Ovary (tissue), 3 donors: Measurements from ENCODE around the gene AMER3.

Experiments used
- CTCF ChIP-seq, 3 donors: fragments of 450-650 bp in 2 of 3; fragments of 200-600 bp in 1 of 3; IDR thresholded peaks; one replicate each; pipeline versions ENCODE4 v1.5.1 to v1.8.0; 2016 to 2022; ENCODE audit warnings: antibody characterized with exemption in 3 of 3, mild to moderate bottlenecking in 1 of 3
- EP300 ChIP-seq: sonication (generic); formaldehyde crosslinking; IDR thresholded peaks from one replicate; pipeline ENCODE4 v1.6.1; 2017; ENCODE audit warnings: antibody characterized with exemption
- POLR2A ChIP-seq: fragments of 450-650 bp; IDR thresholded peaks from one replicate; pipeline ENCODE4 v1.6.1; 2017; ENCODE audit warnings: antibody characterized with exemption, mild to moderate bottlenecking, moderate library complexity
- donor health status: DM: no; HTN: no; CAD: no.

GRCh38 chr2:130765464-130765863, 10.1 kb downstream of the AMER3 start:
- TF ChIP-seq CTCF (IDR thresholded peaks at IDR 0.05) (no peak), POLR2A (no peak), EP300 (no peak)
